Astrocyte of the spinal cord (primary cell): ENCODE data around the gene PLD3.

ENCODE experiments used
- DNase-seq: peaks from one replicate; pipeline ENCODE4 v3.0.0; 2011; ENCODE audit warnings: low read depth, low spot score
- H3K4me3 ChIP-seq: 2 replicates; pipeline ENCODE4 v1.5.1; 2011; ENCODE audit warnings: low read depth, mild to moderate bottlenecking, low read length, moderate library complexity
- in situ Hi-C: cut with HindIII; loops from 2 replicates; pipeline ENCODE4 v1.10.0; 2017; ENCODE audit warnings: low sequenced_read_pairs
- TF ChIP-seq, protein P1 (sequence below): IDR thresholded peaks from 2 replicates; pipeline ENCODE4 v1.5.1; 2012; ENCODE audit warnings: low read depth, mild to moderate bottlenecking, low read length, inconsistent platforms

PLD3 gene

DNA sequence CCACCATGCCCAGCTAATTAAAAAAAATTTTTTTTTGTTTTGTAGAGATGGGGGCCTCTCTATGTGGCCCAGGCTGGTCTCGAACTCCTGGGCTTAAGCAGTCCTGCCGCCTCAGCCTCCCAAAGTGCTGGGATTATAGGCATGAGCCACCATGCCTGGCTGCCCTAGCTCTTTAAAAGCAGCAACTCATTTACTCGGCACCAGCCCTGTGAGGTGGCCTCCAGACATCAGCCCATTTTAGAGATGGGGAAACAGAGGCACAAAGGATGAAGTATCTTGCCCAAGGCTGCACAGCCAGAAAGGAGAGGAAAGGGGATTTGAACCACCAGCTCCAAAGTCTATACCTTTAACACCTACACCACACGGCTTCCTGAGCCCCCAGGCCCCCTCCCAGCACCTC lies 64.4 kb downstream of the PLD3 start:
- in situ Hi-C loops, result no loop called here
- TF ChIP-seq, protein P1, sequence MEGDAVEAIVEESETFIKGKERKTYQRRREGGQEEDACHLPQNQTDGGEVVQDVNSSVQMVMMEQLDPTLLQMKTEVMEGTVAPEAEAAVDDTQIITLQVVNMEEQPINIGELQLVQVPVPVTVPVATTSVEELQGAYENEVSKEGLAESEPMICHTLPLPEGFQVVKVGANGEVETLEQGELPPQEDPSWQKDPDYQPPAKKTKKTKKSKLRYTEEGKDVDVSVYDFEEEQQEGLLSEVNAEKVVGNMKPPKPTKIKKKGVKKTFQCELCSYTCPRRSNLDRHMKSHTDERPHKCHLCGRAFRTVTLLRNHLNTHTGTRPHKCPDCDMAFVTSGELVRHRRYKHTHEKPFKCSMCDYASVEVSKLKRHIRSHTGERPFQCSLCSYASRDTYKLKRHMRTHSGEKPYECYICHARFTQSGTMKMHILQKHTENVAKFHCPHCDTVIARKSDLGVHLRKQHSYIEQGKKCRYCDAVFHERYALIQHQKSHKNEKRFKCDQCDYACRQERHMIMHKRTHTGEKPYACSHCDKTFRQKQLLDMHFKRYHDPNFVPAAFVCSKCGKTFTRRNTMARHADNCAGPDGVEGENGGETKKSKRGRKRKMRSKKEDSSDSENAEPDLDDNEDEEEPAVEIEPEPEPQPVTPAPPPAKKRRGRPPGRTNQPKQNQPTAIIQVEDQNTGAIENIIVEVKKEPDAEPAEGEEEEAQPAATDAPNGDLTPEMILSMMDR, result no peak
- H3K4me3 ChIP-seq, result no peak overlapping the region
- no peak for DNase-seq

DNA sequence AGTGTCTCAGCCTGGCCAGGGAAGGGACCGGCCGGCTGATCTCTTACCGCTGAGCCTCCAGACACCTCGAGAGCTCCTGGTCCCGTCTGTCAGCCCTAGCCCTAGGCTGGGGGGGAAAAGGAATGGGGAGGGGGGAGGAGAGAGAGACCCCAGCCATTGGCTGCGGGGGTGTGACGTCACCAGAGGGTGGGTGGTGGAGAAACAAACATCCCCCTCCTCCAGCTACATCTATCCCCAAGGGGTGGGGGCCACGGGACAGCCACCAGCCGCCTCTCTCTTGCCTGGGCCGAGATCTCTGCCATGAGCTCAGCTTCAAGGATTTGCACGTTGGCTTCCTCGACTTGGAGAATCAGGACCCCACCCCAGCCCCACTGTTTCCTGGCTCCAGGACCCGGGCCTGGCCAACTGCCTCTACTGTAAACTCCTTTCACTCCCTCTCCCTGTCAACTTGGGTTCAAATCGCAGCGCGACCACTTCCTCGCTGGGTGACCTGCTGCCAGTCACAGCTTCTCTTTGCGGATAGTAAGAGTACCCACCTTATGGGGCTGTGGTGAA lies 64.9 kb downstream of the PLD3 start, which contains the start of gene PRX:
TSS of gene PRX (minus strand) at position 88 of the 555 bp plus-strand sequence. CDS start 5,446 bp downstream, outside the sequence.
- TF ChIP-seq, protein P1, result no peak
- H3K4me3 ChIP-seq, result no peak within 1 kb of the TSS
- DNase-seq, result no peak
- in situ Hi-C loops, result no loop called here

DNA sequence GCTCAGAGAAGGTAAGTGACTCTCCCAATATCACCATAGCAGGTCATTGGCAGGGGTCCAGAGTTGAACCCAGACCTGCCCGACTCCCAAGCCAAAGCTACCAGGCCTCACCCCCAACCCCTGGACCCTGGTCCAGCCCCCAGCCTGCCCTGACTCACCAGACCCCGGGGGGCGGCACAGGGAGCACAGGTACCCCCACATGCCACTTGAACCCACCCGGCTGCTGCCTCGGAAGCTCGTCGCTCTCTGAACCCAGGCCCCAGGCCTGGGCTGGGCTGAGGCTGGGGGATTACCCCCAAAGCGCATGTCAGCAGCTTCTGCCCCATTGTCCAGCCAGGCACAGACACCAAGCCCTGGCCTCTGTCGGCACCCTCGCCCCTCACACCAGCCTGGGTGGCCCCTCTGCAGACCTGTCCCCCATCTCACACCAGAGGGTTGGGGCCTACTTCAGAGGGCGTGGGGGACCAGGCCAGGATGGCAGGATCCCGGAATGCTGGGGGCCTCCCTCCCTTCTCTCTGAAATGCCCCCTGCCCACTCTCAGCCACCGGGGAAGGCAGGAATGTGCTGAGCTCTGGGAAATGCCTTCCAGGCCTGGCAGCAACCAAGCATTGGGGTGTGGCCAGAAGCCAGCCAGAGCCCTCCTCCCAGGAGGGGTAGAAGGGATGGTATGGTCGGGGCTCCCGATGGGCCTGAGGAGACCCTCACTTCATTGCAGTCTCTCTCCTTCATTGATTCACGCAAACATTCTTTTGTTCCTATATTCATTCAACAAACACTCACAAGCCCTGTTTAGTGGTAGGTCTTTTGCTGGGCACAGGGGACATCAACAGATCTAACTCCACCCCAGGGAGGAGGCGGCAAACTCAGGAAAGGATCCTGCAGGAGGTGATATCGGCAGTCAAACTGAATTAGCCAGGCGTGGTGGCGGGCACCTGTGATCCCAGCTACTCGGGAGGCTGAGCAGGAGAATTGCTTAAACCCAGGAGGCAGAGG lies 66.3 kb downstream of the PLD3 start:
- H3K4me3 ChIP-seq, result no peak overlapping the region
- in situ Hi-C loops, result no loop called here
- TF ChIP-seq, protein P1, result no peak
- DNase-seq, result no peak

DNA sequence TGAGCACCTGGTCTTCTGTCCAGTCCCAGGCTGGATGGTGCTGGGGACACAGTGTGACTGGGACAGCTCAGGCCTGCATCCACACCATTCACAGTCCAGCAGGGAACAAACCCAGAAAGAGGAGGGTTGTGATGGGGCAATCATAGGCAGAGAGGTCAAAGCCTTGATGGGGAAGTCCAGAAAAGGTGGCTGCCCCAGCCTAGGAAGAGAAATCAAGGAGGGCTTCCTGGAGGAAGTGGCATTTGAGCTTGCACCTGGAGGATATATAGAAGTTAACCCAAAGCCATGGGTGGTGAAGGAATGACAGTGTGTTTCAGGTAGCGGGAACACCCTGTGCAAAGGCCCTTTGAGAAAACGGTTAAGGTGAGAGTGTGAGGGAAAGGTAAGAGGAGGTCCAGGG lies 67.3 kb downstream of the PLD3 start:
- in situ Hi-C loops, result no loop called here
- no peak overlapping the region for H3K4me3 ChIP-seq
- TF ChIP-seq, protein P1, result no peak
- DNase-seq, result no peak

DNA sequence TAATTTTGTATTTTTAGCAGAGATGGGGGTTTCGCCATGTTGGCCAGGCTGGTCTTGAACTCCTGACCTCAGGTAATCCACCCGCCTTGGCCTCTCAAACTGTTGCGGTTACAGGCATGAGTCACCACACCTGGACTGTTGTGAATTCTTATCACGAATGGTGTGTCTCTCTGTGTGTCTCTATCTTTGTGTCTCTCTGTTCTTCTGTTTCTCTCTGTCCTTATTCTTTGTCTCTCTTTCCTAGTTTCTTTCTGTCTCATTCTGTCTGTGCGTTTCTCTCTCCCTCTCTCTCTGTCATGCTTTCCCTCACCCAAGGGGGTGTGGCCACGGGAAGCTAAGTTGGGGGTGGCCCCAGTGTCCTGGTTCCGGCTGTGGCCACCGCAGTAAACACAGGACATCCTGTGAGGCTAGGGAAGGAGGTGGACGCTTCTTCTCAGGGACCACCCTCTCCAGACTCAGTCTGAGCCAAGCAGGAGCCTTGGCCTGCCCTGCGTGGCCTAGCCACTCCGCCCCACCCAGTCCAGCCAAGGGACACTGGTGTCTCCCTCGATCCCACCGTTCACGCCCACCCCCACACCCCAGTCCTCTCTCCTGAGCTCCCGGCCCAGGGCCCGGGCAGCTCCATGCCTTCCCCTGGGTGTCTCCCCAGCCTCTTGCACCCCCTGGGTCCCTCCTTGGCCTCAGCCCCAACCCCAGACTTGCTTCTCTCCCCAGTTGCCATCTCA lies 68.6 kb downstream of the PLD3 start:
- TF ChIP-seq, protein P1, result no peak
- DNase-seq, result no peak
- no peak overlapping the region for H3K4me3 ChIP-seq
- in situ Hi-C loops, result no loop called here

DNA sequence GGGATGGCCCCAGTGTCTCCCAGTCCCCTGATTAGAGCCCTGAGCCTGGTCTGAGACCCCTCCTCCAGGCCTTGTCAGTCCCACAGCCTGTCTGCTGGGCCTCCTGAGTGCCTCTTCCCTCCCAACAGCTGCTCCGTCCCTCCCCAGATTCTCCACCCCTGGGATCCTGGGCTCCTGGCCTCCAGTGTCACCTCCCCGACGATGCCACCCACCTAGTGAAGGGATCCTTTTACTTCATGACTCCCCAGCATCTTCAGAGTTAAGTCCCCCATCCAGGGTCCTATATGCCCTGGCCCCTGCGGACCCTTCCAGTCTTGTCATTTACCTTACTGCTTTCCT lies 69.1 kb downstream of the PLD3 start:
- no peak overlapping the region for H3K4me3 ChIP-seq
- TF ChIP-seq, protein P1, result no peak
- no peak for DNase-seq
- in situ Hi-C loops, result no loop called here
